Upper lobe of left lung (tissue), 4 donors: ENCODE results near the gene IQCN.
A peak's percentile ranks its signal among the peaks of the same experiment; 100 is the strongest.

Experiments used
- CTCF ChIP-seq, 6 experiments: fragments of 450-650 bp in 4 of 6; fragments of 200-600 bp in 2 of 6; sonication (generic) in 2 of 6; IDR thresholded peaks; one replicate each; pipeline ENCODE4 v1.5.1; 2016 to 2019; ENCODE audit warnings: antibody characterized with exemption in 6 of 6
- EP300 ChIP-seq, 4 donors: sonication (generic); formaldehyde crosslinking; IDR thresholded peaks; one replicate each; pipeline ENCODE4 v1.5.1; 2017; ENCODE audit warnings: antibody characterized with exemption in 4 of 4, control low read depth in 2 of 4
- POLR2A ChIP-seq, 4 donors: fragments of 450-650 bp; IDR thresholded peaks; one replicate each; pipeline ENCODE4 v1.5.1; 2016 to 2017; ENCODE audit warnings: antibody characterized with exemption in 4 of 4, mild to moderate bottlenecking in 2 of 4
- POLR2AphosphoS5 ChIP-seq, 2 donors: sonication (generic); formaldehyde crosslinking; IDR thresholded peaks; one replicate each; pipeline ENCODE4 v1.5.1; 2017; ENCODE audit warnings: antibody characterized with exemption in 2 of 2

GRCh38 chr19:18274781-18275356, 617 bp upstream of the IQCN start:
- TF ChIP-seq POLR2A (IDR thresholded peaks at IDR 0.05) (peak in 1 of 4 donors; percentile 49), CTCF (IDR thresholded peaks at IDR 0.05) (no peak), POLR2AphosphoS5 (IDR thresholded peaks at IDR 0.05) (peak in 1 of 2 donors; percentile 13), EP300 (IDR thresholded peaks at IDR 0.05) (no peak)
